Immature natural killer cell (primary cell): Measurements from ENCODE around the gene PPM1D. TPM values are rescaled to one million over a fixed set of nuclear protein-coding genes. Genes with fewer than 3 reads are reported as not detected.
A peak's percentile ranks its signal among the peaks of the same experiment; 100 is the strongest.
"Not testable (repeated sequence)": the region's sequence is repeated elsewhere in the genome, so short reads cannot be mapped to it uniquely, and the experiment has no call there.

Source experiments
- DNase-seq, 3 donors: peaks; one replicate each; pipeline ENCODE4 v3.0.0; 2022; ENCODE audit warnings: mixed read lengths in 1 of 3
- H3K27ac Mint-ChIP-seq, 6 donors: one replicate each; pipeline ENCODE4 v1.8.0; 2020; ENCODE audit warnings: mixed read lengths in 6 of 6, mild to moderate bottlenecking in 5 of 6, inconsistent platforms in 4 of 6, moderate library complexity in 3 of 6
- H3K27me3 Mint-ChIP-seq, 3 donors: one replicate each; pipeline ENCODE4 v1.8.0; 2020 to 2021; ENCODE audit warnings: low read depth in 3 of 3, mild to moderate bottlenecking in 3 of 3, mixed read lengths in 3 of 3, moderate library complexity in 3 of 3, inconsistent platforms in 1 of 3
- H3K36me3 Mint-ChIP-seq, 3 donors: one replicate each; pipeline ENCODE4 v1.8.0; 2020; ENCODE audit warnings: mixed read lengths in 3 of 3, inconsistent platforms in 2 of 3, mild to moderate bottlenecking in 2 of 3
- H3K4me1 Mint-ChIP-seq, 2 donors: one replicate each; pipeline ENCODE4 v1.8.0; 2020; ENCODE audit warnings: inconsistent platforms in 2 of 2, mild to moderate bottlenecking in 2 of 2, mixed read lengths in 2 of 2, moderate library complexity in 1 of 2
- H3K4me3 Mint-ChIP-seq, 5 donors: one replicate each; pipeline ENCODE4 v1.8.0; 2020; ENCODE audit warnings: mild to moderate bottlenecking in 5 of 5, mixed read lengths in 5 of 5, inconsistent platforms in 3 of 5, moderate library complexity in 3 of 5
- H3K9me3 Mint-ChIP-seq, 6 donors: one replicate each; pipeline ENCODE4 v1.8.0; 2020; ENCODE audit warnings: mild to moderate bottlenecking in 6 of 6, mixed read lengths in 6 of 6, inconsistent platforms in 4 of 6, moderate library complexity in 3 of 6
- polyA plus RNA-seq, 3 donors: library from polyadenylated mRNA; unstranded; fragments of 300-500 nt; fragmentation: Illumina TruSeq; gene quantifications; one replicate each; pipeline ENCODE4 v1.2.3, GENCODE V29; 2021

The PPM1D gene
- polyA plus RNA-seq, 3 donors from 2014 or later = 8.3 to 17.3 (median 8.9) TPM

DNA sequence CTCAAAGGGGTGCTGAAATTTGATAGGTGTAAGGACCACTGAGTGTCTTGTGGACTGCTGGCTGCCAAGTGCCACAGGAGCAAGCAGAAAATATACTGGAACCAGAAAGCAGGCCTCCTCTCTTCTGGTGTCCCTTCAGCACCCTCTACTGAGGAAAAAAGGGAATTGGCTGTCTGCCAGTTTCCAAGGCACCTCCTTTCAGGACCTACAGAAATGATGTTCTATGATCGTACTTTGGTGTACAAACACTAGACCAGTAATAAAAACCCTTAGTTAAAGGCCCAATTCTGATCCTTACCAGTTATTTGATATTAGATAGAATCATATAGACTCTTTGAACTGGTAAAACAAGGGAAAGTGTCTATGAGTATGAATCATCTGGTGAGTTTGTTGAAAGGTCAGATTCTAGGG is 41.8 kb downstream of the PPM1D start:
- Mint-ChIP-seq H3K4me1 (peaks cover 0 to 22% of the 10 kb centered on the region in 2 donors), H3K27ac (no peak overlapping the region), H3K27me3 (peaks cover 0 to 2% (median 0%) of the 10 kb centered on the region in 3 donors), H3K4me3 (no peak overlapping the region), H3K9me3 (no peaks in the 10 kb centered on the region), H3K36me3 (peaks cover 0 to 4% (median 0%) of the 10 kb centered on the region in 3 donors)
- DNase-seq = peak; percentile 29 to 52 (median 44)

DNA sequence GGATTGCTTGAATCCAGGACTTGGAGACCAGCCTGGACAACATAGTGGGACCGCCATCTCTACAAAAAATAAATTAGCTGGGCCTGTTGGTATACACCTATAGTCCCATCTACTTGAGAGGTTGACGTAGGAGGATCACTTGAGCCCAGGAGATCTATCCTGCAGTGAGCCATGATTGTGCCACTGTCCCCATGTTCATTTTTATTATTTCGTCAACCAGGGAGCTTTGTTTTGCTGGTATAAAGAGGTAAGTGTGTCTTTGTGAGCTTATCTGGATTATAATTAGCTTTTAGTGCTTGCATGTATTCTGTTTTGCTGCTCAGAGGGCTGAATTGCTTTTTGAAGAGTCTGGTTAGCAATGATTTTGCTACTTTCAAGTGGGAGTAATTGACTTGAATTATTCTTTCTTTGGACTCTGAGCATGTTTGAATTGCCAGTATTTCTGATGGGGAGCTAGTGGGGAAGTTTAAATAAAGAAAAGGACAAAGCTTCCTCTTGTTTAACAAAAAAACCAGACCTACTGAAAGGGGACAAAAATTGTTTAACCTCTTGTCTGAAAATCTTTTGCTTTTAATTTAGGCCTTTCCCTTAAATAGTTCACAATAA is 46.0 kb downstream of the PPM1D start:
- peaks cover 4 to 18% of the 10 kb centered on the region in 2 donors for H3K4me1 Mint-ChIP-seq
- H3K36me3 Mint-ChIP-seq = peaks cover 9 to 22% (median 13%) of the 10 kb centered on the region in 3 donors
- peak overlapping the region in 1 of 6 donors; percentile 65 for H3K27ac Mint-ChIP-seq

DNA sequence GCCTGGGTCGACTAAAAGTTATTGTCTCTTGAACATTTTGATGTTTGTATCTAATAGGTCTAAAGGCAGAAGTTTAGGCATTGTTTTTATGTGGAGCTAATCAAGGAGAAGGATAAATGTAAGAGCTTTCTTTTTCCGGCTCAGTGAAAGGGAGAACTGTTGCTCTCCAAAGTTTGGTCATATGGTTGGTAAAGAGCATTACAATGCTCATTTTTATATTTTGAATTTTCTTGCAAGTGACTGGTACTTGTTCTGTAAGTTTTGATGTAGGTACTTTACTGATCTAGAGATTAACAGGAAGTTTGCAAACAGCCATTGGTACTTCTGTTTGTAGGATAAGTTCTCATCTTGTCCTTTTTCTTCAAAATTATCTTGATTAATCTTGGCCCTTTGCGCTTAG is 46.7 kb downstream of the PPM1D start:
- peak overlapping the region in 2 of 6 donors; percentile 57 to 76 for H3K27ac Mint-ChIP-seq
- H3K4me1 Mint-ChIP-seq = peaks cover 4 to 18% of the 10 kb centered on the region in 2 donors
- no peak overlapping the region for H3K4me3 Mint-ChIP-seq
- peaks cover 9 to 23% (median 14%) of the 10 kb centered on the region in 3 donors for H3K36me3 Mint-ChIP-seq
- no peak for DNase-seq
- H3K9me3 Mint-ChIP-seq = no peaks in the 10 kb centered on the region
- H3K27me3 Mint-ChIP-seq = peaks cover 0 to 2% (median 0%) of the 10 kb centered on the region in 3 donors

More for the DNA sequence above, 46.0 kb downstream of the PPM1D start:
- peaks cover 0 to 2% (median 0%) of the 10 kb centered on the region in 3 donors for H3K27me3 Mint-ChIP-seq
- no peaks in the 10 kb centered on the region for H3K9me3 Mint-ChIP-seq
- DNase-seq = no peak
- H3K4me3 Mint-ChIP-seq = no peak overlapping the region

DNA sequence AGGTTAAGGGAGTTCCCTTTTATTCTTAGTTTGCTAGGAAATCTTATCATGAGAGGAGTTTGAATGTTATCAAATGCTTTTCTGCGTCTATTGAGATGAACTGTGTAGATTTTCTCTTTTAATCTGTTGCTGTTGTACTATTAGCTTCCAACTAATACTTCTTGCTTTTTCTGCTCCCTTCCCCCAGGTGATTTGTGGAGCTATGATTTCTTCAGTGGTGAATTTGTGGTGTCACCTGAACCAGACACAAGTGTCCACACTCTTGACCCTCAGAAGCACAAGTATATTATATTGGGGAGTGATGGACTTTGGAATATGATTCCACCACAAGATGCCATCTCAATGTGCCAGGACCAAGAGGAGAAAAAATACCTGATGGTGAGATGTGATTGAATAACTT is 47.7 kb downstream of the PPM1D start:
- Mint-ChIP-seq H3K27ac (peak overlapping the region in 2 of 6 donors; percentile 8 to 53), H3K9me3 (no peaks in the 10 kb centered on the region), H3K4me1 (peaks cover 12 to 24% of the 10 kb centered on the region in 2 donors), H3K4me3 (no peak overlapping the region), H3K36me3 (peaks cover 9 to 27% (median 14%) of the 10 kb centered on the region in 3 donors), H3K27me3 (peaks cover 0 to 2% (median 0%) of the 10 kb centered on the region in 3 donors)
- DNase-seq = no peak

DNA sequence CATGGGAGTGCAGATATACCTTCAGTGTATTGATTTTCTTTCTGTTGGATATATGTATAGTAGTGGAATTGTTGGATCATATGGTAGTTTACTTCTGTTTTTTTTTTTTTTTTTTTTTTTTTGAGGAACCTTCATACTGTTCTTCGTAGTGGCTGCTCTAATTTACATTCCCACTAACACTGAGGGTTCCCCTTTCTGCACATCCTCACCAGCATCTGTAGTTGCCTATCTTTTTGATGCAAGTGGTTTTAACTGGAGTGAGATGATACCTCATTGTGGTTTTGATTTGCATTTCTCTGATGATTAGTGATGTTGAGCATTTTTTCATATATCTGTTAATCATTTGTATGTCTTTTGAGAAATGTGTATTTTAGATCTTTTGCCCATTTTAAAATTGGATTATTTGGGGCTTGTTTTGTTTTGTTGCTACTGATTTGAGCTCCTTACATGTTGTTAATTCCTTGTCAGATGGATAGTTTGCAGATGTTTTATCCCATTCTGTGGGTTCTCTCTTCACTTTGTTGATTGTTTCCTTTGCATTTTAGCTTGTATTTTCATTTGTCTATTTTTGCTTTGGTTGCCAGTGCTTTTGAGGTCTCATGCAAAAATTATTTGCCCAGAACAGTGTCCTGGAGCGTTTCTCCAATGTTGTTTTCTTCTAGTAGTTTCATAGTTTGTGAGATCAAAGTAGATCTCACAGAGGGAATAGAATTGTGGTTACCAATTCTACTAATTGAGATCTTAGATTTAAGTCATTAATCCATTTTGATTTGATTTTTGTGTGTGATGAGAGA is 52.7 kb downstream of the PPM1D start:
- H3K36me3 Mint-ChIP-seq = peaks cover 9 to 37% (median 18%) of the 10 kb centered on the region in 3 donors
- H3K9me3 Mint-ChIP-seq = no peaks in the 10 kb centered on the region
- peak overlapping the region in 1 of 5 donors; percentile 4 for H3K4me3 Mint-ChIP-seq

DNA sequence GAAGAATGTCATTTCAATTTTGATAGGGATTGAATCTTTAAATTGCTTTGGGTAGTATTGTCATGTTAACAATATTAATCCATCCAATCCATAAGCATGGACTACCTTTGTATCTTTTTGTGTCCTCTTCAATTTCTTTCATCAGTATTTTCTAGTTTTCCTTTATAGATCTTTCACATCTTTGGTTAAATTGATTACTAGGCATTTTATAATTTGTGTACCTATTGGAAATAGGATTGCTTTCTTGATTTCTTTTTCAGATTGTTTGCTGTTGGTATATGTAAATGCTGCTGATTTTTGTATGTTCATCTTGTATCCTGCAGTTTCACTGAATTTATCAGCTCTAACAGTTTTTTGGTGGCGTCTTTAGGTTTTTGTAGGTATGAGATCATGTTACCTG is 53.6 kb downstream of the PPM1D start:
- H3K4me3 Mint-ChIP-seq = no peak overlapping the region
- H3K27ac Mint-ChIP-seq = peak overlapping the region in 1 of 6 donors; percentile 12
- H3K4me1 Mint-ChIP-seq = peaks cover 25 to 34% of the 10 kb centered on the region in 2 donors
- DNase-seq = no peak
- H3K27me3 Mint-ChIP-seq = no peaks in the 10 kb centered on the region
- H3K9me3 Mint-ChIP-seq = no peaks in the 10 kb centered on the region
- H3K36me3 Mint-ChIP-seq = peaks cover 4 to 32% (median 18%) of the 10 kb centered on the region in 3 donors

More for the DNA sequence above, 52.7 kb downstream of the PPM1D start:
- no peak for DNase-seq
- Mint-ChIP-seq H3K4me1 (peaks cover 25 to 34% of the 10 kb centered on the region in 2 donors), H3K27ac (peak overlapping the region in 2 of 6 donors; percentile 0 to 28), H3K27me3 (no peaks in the 10 kb centered on the region)

DNA sequence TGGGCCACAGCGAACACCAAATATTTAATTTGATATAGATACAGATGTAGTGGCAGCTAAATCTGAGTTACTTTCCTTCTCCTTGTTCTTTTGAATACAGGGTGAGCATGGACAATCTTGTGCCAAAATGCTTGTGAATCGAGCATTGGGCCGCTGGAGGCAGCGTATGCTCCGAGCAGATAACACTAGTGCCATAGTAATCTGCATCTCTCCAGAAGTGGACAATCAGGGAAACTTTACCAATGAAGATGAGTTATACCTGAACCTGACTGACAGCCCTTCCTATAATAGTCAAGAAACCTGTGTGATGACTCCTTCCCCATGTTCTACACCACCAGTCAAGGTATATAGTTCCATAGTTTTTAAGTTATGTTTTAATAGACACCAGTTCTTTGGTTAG is 56.5 kb downstream of the PPM1D start:
- H3K27ac Mint-ChIP-seq = no peak overlapping the region
- H3K27me3 Mint-ChIP-seq = peaks cover 0 to 1% (median 0%) of the 10 kb centered on the region in 3 donors
- H3K4me3 Mint-ChIP-seq = no peak overlapping the region
- peaks cover 4 to 15% (median 6%) of the 10 kb centered on the region in 3 donors for H3K36me3 Mint-ChIP-seq
- peaks cover 20 to 33% of the 10 kb centered on the region in 2 donors for H3K4me1 Mint-ChIP-seq
- DNase-seq = no peak
- no peaks in the 10 kb centered on the region for H3K9me3 Mint-ChIP-seq

DNA sequence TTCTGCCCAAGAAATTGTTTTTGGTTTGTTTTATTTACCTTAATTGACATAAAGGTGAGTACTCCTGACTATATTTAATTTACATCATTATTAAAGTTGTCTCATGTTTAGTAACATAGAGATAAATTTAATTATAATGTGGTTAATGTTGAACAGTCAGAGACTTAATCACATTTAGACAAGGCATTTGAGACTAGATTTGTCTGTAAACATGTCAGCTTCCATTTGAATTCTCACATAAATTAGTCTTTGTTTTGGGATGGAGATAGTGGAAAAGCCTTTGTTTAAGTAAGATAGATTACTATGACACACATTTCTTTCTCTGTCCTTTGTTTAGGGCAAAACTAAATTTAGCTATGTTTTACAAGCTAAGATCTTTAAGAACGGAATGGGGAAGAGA is 59.2 kb downstream of the PPM1D start:
- Mint-ChIP-seq H3K27me3 (peaks cover 0 to 4% (median 1%) of the 10 kb centered on the region in 3 donors), H3K4me3 (no peak overlapping the region), H3K36me3 (peaks cover 10 to 20% (median 18%) of the 10 kb centered on the region in 3 donors), H3K4me1 (peaks cover 0 to 7% of the 10 kb centered on the region in 2 donors), H3K9me3 (no peaks in the 10 kb centered on the region), H3K27ac (no peak overlapping the region)
- DNase-seq = no peak

DNA sequence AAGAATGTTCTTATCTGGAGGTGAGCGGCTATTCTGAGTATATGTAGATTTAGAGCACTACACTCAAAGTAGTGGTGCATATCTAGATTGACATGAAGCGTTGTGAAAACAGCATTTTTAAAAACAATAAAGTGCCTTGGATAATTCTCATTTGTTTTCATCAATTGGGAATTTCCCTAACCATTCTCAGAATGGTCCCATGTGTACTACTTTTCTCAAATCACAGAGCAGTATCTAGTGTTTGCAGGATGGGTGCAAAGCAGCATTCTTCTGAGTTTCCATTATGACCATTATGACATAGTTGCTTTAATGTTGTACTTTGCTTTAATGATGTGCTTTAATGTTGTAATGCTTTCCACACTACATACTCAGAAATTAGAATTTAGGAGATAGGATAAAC is 61.5 kb downstream of the PPM1D start:
- no peak for DNase-seq
- H3K27me3 Mint-ChIP-seq = peaks cover 0 to 4% (median 1%) of the 10 kb centered on the region in 3 donors
- no peak overlapping the region for H3K27ac Mint-ChIP-seq
- peaks cover 10 to 27% (median 22%) of the 10 kb centered on the region in 3 donors for H3K36me3 Mint-ChIP-seq
- peaks cover 11 to 17% of the 10 kb centered on the region in 2 donors for H3K4me1 Mint-ChIP-seq
- no peak overlapping the region for H3K4me3 Mint-ChIP-seq
- H3K9me3 Mint-ChIP-seq = no peaks in the 10 kb centered on the region

DNA sequence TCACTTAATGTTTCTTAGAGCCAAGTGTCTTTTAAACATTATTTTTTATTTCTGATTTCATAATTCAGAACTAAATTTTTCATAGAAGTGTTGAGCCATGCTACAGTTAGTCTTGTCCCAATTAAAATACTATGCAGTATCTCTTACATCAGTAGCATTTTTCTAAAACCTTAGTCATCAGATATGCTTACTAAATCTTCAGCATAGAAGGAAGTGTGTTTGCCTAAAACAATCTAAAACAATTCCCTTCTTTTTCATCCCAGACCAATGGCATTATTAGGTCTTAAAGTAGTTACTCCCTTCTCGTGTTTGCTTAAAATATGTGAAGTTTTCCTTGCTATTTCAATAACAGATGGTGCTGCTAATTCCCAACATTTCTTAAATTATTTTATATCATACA is 64.0 kb downstream of the PPM1D start:
- no peak overlapping the region for H3K4me3 Mint-ChIP-seq
- no peaks in the 10 kb centered on the region for H3K9me3 Mint-ChIP-seq
- H3K27ac Mint-ChIP-seq = no peak overlapping the region
- peaks cover 11 to 12% of the 10 kb centered on the region in 2 donors for H3K4me1 Mint-ChIP-seq
- peaks cover 0 to 4% (median 0%) of the 10 kb centered on the region in 3 donors for H3K27me3 Mint-ChIP-seq
- DNase-seq = no peak
- H3K36me3 Mint-ChIP-seq = peaks cover 6 to 22% (median 17%) of the 10 kb centered on the region in 3 donors

DNA sequence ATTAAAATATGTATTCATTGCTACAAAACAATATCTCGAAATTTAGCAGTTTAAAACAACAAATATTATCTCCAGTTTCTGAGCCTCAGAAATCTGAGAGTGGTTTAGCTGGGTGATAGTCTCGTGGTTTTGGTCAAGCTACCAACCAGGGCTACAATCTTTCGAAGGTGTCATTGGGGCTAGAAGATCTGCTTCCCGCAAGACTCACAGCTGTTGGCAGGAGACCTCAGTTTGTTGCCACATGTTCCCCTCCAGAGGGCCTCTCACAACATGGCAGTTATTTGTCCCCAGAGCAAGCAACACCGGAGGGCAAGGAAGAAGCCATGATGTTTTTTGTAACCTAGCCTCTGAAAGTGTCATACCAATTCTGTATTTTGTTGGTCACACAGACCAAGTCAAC is 65.6 kb downstream of the PPM1D start:
- H3K27me3 Mint-ChIP-seq = peaks cover 0 to 4% (median 0%) of the 10 kb centered on the region in 3 donors
- peak overlapping the region; percentile 60 to 84 (median 78) for H3K27ac Mint-ChIP-seq
- H3K4me3 Mint-ChIP-seq = peak overlapping the region; percentile 4 to 69 (median 61)
- peaks cover 11 to 12% of the 10 kb centered on the region in 2 donors for H3K4me1 Mint-ChIP-seq
- DNase-seq = peak; percentile 65 to 68 (median 66)
- peaks cover 6 to 17% (median 17%) of the 10 kb centered on the region in 3 donors for H3K36me3 Mint-ChIP-seq
- no peaks in the 10 kb centered on the region for H3K9me3 Mint-ChIP-seq

DNA sequence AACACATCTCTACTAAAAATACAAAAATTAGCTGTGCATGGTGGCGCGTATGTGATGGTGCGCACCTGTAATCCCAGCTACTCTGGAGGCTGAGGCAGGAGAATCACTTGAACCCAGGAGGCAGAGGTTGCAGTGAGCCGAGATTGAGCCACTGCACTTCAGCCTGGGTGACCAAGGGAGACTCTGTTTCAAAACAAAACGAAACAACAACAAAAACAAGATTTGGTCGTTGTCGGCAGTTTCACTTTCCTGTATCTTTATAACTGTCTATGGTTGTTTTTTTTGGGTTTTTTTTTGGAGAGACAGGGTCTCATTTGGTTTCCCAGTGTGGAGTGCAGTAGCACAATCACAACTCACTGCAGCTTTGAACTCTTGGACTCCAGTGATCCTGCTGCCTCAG is 68.7 kb downstream of the PPM1D start:
- H3K4me3 Mint-ChIP-seq, H3K36me3 Mint-ChIP-seq, H3K9me3 Mint-ChIP-seq, DNase-seq, H3K27me3 Mint-ChIP-seq, H3K27ac Mint-ChIP-seq: not testable (repeated sequence)
- peaks cover 11 to 12% of the 10 kb centered on the region in 2 donors for H3K4me1 Mint-ChIP-seq

DNA sequence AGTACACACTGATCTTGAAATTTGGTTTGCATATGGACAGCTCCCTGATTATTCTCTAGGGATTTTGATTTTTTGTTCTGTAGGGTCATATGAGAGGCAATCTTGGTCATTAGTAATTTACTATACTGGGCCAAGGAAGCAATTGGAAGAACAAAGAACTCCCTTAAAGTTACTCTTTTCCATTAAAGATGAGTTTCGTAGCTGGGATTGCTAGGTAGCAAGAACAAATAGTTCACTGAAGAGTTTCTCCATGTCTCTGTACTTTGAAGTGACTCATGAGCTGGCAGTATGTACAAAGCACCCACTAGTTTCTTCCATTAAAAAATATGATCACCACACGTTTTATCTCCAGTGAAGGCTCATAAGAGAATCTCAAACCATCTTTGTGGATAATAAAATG is 71.5 kb downstream of the PPM1D start:
- peaks cover 0 to 4% of the 10 kb centered on the region in 2 donors for H3K4me1 Mint-ChIP-seq
- peaks cover 0 to 2% (median 0%) of the 10 kb centered on the region in 3 donors for H3K27me3 Mint-ChIP-seq
- H3K36me3 Mint-ChIP-seq = no peaks in the 10 kb centered on the region
- H3K27ac Mint-ChIP-seq = no peak overlapping the region
- H3K4me3 Mint-ChIP-seq = no peak overlapping the region
- no peak for DNase-seq
- peaks cover 0 to 2% (median 0%) of the 10 kb centered on the region in 6 donors for H3K9me3 Mint-ChIP-seq

DNA sequence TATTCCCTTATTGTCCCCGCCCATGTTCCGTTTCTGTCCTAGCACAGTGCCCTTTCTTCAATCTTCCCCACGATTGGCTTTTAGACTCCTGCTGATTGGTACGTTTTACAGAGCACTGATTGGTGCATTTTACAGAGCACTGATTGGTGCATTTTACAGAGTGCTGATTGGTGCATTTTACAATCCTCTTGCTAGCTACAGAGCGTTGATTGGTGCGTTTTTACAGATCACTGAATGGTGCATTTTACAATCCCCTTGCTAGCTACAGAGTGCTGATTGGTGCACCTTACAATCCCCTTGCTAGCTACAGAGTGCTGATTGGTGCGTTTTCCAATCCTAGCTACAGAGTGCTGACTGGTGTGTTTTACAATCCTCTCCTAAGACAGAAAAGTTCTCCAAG is 74.6 kb downstream of the PPM1D start:
- H3K9me3 Mint-ChIP-seq, DNase-seq, H3K36me3 Mint-ChIP-seq, H3K27ac Mint-ChIP-seq, H3K27me3 Mint-ChIP-seq: not testable (repeated sequence)
- H3K4me1 Mint-ChIP-seq = peaks cover 23 to 34% of the 10 kb centered on the region in 2 donors
- peak overlapping the region in 1 of 5 donors; percentile 18 for H3K4me3 Mint-ChIP-seq
